Uterus (tissue), 4 donors: ENCODE measurements around the gene PRDM2. TPM values are rescaled to one million over a fixed set of nuclear protein-coding genes. Genes with fewer than 3 reads are reported as not detected.

Experiments
- DNase-seq, 2 donors: peaks; one replicate each; pipeline ENCODE4 v3.0.0-alpha.2; 2019 to 2020
- H3K27ac ChIP-seq, 2 donors: fragments of 200-600 bp; sonication (generic); 1 replicate in 1 of 2; 2 replicates in 1 of 2; pipeline ENCODE4 v1.5.1; 2016 to 2018
- H3K27me3 ChIP-seq, 2 donors: fragments of 200-600 bp; sonication (generic); one replicate each; pipeline ENCODE4 v1.5.1; 2018 to 2019; ENCODE audit warnings: control low read depth in 1 of 2
- H3K36me3 ChIP-seq, 2 donors: fragments of 200-600 bp; sonication (generic); one replicate each; pipeline ENCODE4 v1.5.1; 2019; ENCODE audit warnings: control low read depth in 1 of 2
- H3K4me1 ChIP-seq, 2 donors: fragments of 200-600 bp; sonication (generic); one replicate each; pipeline ENCODE4 v1.5.1; 2018 to 2019; ENCODE audit warnings: control low read depth in 1 of 2
- H3K4me3 ChIP-seq, 2 donors: fragments of 200-600 bp; sonication (generic); 1 replicate in 1 of 2; 2 replicates in 1 of 2; pipeline ENCODE4 v1.5.1; 2018 to 2019; ENCODE audit warnings: mild to moderate bottlenecking in 1 of 2
- H3K9me3 ChIP-seq, 2 donors: fragments of 200-600 bp; sonication (generic); one replicate each; pipeline ENCODE4 v1.5.1; 2019; ENCODE audit warnings: control low read depth in 1 of 2
- CTCF ChIP-seq, 4 experiments: fragments of 200-600 bp in 2 of 4; fragments of 450-650 bp in 2 of 4; sonication (generic) in 2 of 4; IDR thresholded peaks; one replicate each; pipeline ENCODE4 v1.5.1; 2016 to 2019; ENCODE audit warnings: antibody characterized with exemption in 4 of 4, mild to moderate bottlenecking in 2 of 4, moderate library complexity in 1 of 4
- POLR2A ChIP-seq, 2 donors: fragments of 450-650 bp; IDR thresholded peaks; one replicate each; pipeline ENCODE4 v1.6.1; 2016; ENCODE audit warnings: antibody characterized with exemption in 2 of 2, mild to moderate bottlenecking in 1 of 2, moderate library complexity in 1 of 2
- intact Hi-C: fragments of 100-400 bp; cut with DNase I; formaldehyde crosslinking; loops from one replicate; pipeline ENCODE4 v1.15.1; 2023; ENCODE audit warnings: low total_unique reads
- total RNA-seq, 4 donors: library from RNA; depleted of rRNA in 3 of 4; stranded (reverse); fragments of >200 nt in 3 of 4; gene quantifications; one replicate each; pipeline versions ENCODE4 v1.1.0 to v1.2.4, GENCODE V29; 2014 to 2023
- donor health status: DM: yes; HTN: yes; CAD: no.

The PRDM2 gene
- total RNA-seq, 4 donors from 2014 or later = 13.1 to 72.8 (median 37.0) TPM

GRCh38 chr1:13764588-13765332, 64.8 kb downstream of the PRDM2 start:
- Histone ChIP-seq H3K9me3 (no peaks in the 10 kb centered on the region), H3K36me3 (no peaks in the 10 kb centered on the region), H3K4me1 (peaks cover 0 to 5% of the 10 kb centered on the region in 2 donors), H3K27me3 (no peaks in the 10 kb centered on the region), H3K27ac (no peak overlapping the region), H3K4me3 (no peak overlapping the region)
- intact Hi-C loops = no loop called here
- no peak for TF ChIP-seq CTCF (IDR thresholded peaks at IDR 0.05)
- no peak for TF ChIP-seq POLR2A (IDR thresholded peaks at IDR 0.05)
- DNase-seq = no peak

GRCh38 chr1:13766592-13767564, 66.9 kb downstream of the PRDM2 start:
- DNase-seq = no peak
- TF ChIP-seq CTCF (IDR thresholded peaks at IDR 0.05) (no peak), POLR2A (IDR thresholded peaks at IDR 0.05) (no peak)
- Histone ChIP-seq H3K4me1 (peaks cover 0 to 5% of the 10 kb centered on the region in 2 donors), H3K9me3 (no peaks in the 10 kb centered on the region), H3K27ac (peak overlapping the region in 1 of 2 donors; percentile 38), H3K36me3 (no peaks in the 10 kb centered on the region), H3K27me3 (no peaks in the 10 kb centered on the region), H3K4me3 (no peak overlapping the region)
- intact Hi-C loops = no loop called here

GRCh38 chr1:13769212-13769611, 69.2 kb downstream of the PRDM2 start:
- Histone ChIP-seq H3K4me1 (no peaks in the 10 kb centered on the region), H3K27ac (no peak overlapping the region), H3K36me3 (no peaks in the 10 kb centered on the region), H3K9me3 (no peaks in the 10 kb centered on the region), H3K27me3 (no peaks in the 10 kb centered on the region), H3K4me3 (no peak overlapping the region)
- DNase-seq = no peak
- intact Hi-C loops = no loop called here
- TF ChIP-seq CTCF (IDR thresholded peaks at IDR 0.05) (no peak), POLR2A (IDR thresholded peaks at IDR 0.05) (no peak)

- no peaks in the 10 kb centered on the region for H3K9me3 ChIP-seq
- no peak overlapping the region for H3K4me3 ChIP-seq
- no peak overlapping the region for H3K27ac ChIP-seq
- no peak for DNase-seq
- H3K4me1 ChIP-seq = no peaks in the 10 kb centered on the region
- no peaks in the 10 kb centered on the region for H3K27me3 ChIP-seq
- TF ChIP-seq POLR2A (IDR thresholded peaks at IDR 0.05) = no peak
- no peak for TF ChIP-seq CTCF (IDR thresholded peaks at IDR 0.05)
- intact Hi-C loops = no loop called here
- no peaks in the 10 kb centered on the region for H3K36me3 ChIP-seq
These were observed 69.8 kb downstream of the PRDM2 start for GRCh38 chr1:13769830-13770229.

GRCh38 chr1:13770743-13771142, 70.8 kb downstream of the PRDM2 start:
- no peaks in the 10 kb centered on the region for H3K36me3 ChIP-seq
- no peaks in the 10 kb centered on the region for H3K27me3 ChIP-seq
- H3K27ac ChIP-seq = no peak overlapping the region
- intact Hi-C loops = no loop called here
- H3K4me3 ChIP-seq = no peak overlapping the region
- TF ChIP-seq CTCF (IDR thresholded peaks at IDR 0.05) = no peak
- TF ChIP-seq POLR2A (IDR thresholded peaks at IDR 0.05) = no peak
- no peak for DNase-seq
- no peaks in the 10 kb centered on the region for H3K9me3 ChIP-seq
- H3K4me1 ChIP-seq = no peaks in the 10 kb centered on the region
